Activated CD8-positive, alpha-beta memory T cell treated with anti-CD3 and anti-CD28 coated beads for 48 hours (primary cell): ENCODE data around the gene GAL.
"Not testable (repeated sequence)": the region's sequence is repeated elsewhere in the genome, so short reads cannot be mapped to it uniquely, and the experiment has no call there.

Experiments used
- DNase-seq, 3 experiments: peaks; one replicate each; pipeline ENCODE4 v3.0.0-alpha.2; 2020; ENCODE audit warnings: low read depth in 2 of 3, low spot score in 2 of 3

GAL gene, protein sequence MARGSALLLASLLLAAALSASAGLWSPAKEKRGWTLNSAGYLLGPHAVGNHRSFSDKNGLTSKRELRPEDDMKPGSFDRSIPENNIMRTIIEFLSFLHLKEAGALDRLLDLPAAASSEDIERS

GRCh38 chr11:68684385-68685356 lies at the start of gene GAL:
GAL (plus strand) TSS chr11:68684544; CDS start chr11:68684924, 380 bp downstream.
- DNase-seq: no peak

GRCh38 chr11:68634606-68635005 lies 49.7 kb upstream of the GAL start:
- DNase-seq: not testable (repeated sequence)

- DNase-seq: not testable (repeated sequence)
Observed at GRCh38 chr11:68635172-68635571, 49.2 kb upstream of the GAL start.

GRCh38 chr11:68635883-68636282 lies 48.5 kb upstream of the GAL start:
- DNase-seq: not testable (repeated sequence)

- not testable (repeated sequence) for DNase-seq
Observed at GRCh38 chr11:68639322-68639721, 45.0 kb upstream of the GAL start.

- DNase-seq: no peak
Observed at GRCh38 chr11:68641880-68642279, 42.5 kb upstream of the GAL start.

- no peak for DNase-seq
Observed at GRCh38 chr11:68643585-68643984, 40.8 kb upstream of the GAL start.

DNA sequence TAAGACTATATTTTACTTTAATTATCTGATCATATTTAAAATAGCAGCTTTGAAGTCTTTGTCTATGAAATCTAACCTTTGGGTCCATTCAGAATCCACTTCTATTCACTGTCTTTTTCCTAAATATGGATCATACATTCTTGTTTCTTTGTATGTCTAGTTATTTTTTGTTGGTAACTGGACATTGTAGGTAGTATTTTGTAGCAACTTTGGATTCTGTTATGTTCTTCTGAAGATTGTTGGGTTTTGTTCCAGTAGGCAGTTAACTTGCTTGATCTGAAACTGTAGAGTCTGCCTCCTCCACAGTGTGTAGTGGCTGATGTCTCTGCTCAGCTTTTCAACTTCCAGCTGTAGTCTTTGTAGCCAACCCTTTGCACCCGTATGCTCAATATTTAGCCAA lies 37.5 kb upstream of the GAL start:
- DNase-seq: no peak

- no peak for DNase-seq
Observed at GRCh38 chr11:68649851-68650555, 34.3 kb upstream of the GAL start.

GRCh38 chr11:68650801-68651200 lies 33.5 kb upstream of the GAL start:
- no peak for DNase-seq

- DNase-seq: no peak
Observed at GRCh38 chr11:68651208-68651984, 32.9 kb upstream of the GAL start.

- no peak for DNase-seq
Observed at GRCh38 chr11:68651985-68652682, 32.2 kb upstream of the GAL start.

DNA sequence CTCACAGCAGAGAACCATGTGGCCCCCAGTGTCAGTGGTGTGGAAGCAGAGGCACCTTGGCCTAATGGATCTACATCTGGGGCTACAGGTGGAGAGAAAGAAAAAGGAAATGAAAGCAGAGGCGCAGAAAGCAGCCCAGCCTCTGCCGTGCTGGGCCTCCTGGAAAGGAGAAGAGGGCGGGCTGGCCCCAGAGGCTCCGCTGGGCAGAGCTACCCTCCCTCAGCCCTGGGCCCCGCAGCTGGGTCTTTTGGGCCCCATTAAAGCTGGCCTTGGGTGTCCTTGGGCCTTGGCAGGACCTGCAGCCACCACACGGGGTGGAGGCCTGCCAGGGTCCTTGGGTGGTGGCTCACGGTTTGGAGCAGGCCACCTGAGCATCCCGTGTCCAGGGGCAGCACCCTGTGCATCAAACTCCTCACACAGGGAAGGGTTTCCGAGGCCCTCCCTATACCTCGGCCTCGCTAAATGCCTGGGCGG lies 31.6 kb upstream of the GAL start:
- DNase-seq: no peak

DNA sequence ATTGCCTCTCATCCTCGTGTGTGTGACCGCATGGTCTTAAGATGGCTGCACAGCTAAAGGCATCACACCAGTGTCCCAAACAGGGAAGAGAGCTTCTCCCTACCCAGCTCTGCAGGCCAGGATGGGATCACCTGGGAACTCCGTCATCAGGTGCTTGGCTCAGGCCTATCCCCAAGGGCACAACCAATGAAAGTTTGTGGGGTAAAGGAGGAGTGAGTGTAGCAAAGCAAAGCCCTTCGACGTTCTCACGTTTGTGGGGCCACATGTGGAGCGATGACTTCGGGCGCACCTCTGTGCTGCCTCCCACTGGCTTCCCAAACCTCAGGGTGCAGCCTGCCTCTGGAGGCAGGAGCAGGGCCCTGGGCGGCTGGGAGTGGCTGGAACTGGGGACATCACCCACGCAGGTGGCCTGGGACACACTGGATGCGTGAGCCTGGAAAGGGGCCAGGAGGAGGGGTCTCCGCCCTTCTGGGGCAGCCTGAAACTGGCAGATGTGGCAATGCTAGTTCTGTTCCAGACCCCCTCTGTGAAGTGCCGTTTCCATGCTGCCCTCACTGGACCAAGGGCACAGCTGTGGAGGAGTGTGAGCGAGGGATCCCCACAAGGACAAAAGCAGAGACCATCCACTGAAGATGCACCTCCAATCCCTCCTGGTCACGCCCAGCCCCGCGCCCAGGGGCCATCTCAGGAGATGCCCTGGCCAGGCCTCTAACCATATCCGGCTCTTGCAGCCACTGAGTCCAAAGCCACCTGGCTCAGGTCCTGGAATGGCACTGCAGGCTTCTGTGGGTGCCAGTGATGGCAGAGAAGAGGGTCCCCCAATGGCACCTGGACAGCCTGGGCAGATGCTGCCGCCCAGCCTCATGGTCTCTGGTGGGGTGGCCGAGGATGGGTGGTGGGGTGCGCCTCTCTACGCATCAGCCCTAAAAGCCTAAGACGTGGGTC lies 30.6 kb upstream of the GAL start:
- no peak for DNase-seq

DNA sequence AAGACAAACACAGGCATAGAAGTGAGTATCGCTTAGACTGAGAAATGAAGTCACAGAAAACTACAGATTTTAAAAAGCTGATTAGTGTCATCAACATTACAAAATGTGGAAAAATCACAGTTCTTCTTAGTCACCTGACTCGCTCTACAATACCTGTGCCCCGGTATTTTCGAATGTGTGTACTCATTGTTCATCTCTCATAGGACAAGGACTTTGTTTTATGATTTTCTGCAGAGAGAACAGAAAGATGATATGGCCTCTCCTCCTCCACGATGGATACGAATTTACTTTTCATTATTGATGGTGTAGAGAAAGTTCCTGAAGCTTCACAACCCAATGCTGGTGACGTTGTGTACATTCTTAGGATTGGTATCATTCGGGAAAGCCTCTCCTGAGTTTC lies 29.4 kb upstream of the GAL start:
- DNase-seq: no peak

- no peak for DNase-seq
Observed at GRCh38 chr11:68655406-68655805, 28.9 kb upstream of the GAL start.

DNA sequence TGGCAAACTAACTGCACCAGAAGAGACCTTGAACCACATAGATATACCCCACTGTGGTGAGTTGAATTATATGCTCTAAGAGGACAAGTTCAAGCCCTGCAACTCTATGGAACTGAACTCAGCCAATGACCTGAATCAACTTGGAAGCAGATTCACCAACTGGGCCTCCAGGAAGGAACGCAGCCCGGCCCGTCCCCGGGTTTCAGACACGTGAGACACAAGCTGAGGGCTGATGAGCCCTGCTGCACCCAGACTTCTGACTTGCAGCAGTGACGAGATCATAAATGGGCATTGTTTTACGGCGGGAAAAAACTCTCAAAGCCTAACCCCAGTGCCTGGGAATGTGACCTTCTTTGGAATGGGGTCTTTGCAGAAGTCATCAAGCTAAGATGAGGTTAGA lies 28.5 kb upstream of the GAL start:
- DNase-seq: no peak

GRCh38 chr11:68657021-68657780 lies 27.1 kb upstream of the GAL start:
- no peak for DNase-seq

DNA sequence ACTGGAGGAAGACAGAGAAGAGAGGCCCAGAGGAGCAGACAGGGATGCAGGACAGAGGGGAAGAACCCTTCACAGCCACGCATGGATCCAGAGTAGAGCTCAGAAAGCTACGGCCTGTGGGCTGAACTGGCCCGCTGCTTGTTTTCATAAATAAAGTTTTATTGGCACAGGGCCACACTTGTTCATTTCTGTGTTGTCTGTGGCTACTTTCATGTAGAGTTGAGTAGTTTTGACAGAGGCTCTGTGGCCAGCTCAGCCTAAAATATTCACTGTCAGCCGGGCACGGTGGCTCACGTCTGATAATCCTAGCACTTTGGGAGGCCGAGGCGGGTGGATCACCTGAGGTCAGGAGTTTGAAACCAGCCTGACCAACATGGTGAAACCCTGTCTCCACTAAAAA lies 26.2 kb upstream of the GAL start:
- DNase-seq: no peak
